GM19324 (cell line): ENCODE measurements around the gene SCN3B.

Experiments used
- ATAC-seq: cut with Tn5 transposase; IDR thresholded peaks from one replicate; pipeline ENCODE4 v1.9.1; 2021; ENCODE audit warnings: mild to moderate bottlenecking, moderate library complexity; ENCODE audit not compliant: unreplicated experiment, low FRiP score

The SCN3B gene

GRCh38 chr11:123654566-123655081, at the start of gene SCN3B:
Gene SCN3B, minus strand, starts transcription at chr11:123654624. Its CDS starts 823 bp downstream, at chr11:123653801.
- no peak for ATAC-seq

GRCh38 chr11:123702696-123703095, 48.3 kb upstream of the SCN3B start:
- ATAC-seq = no peak

GRCh38 chr11:123702139-123702538, 47.7 kb upstream of the SCN3B start:
- no peak for ATAC-seq

- ATAC-seq = no peak
These were observed 46.3 kb upstream of the SCN3B start for GRCh38 chr11:123700772-123701171.

- ATAC-seq = no peak
These were observed 44.2 kb upstream of the SCN3B start for GRCh38 chr11:123698546-123699127.

- ATAC-seq = no peak
These were observed 41.8 kb upstream of the SCN3B start for GRCh38 chr11:123696183-123696582.

- no peak for ATAC-seq
These were observed 40.8 kb upstream of the SCN3B start for GRCh38 chr11:123695231-123695630.

- ATAC-seq = no peak
These were observed 40.1 kb upstream of the SCN3B start for GRCh38 chr11:123694551-123694950.

- no peak for ATAC-seq
These were observed 38.5 kb upstream of the SCN3B start for GRCh38 chr11:123692961-123693360.

- ATAC-seq = no peak
These were observed 36.1 kb upstream of the SCN3B start for GRCh38 chr11:123690485-123690884.

- no peak for ATAC-seq
These were observed 30.2 kb upstream of the SCN3B start for GRCh38 chr11:123684601-123685000.

GRCh38 chr11:123683428-123684170, 29.2 kb upstream of the SCN3B start:
- no peak for ATAC-seq

GRCh38 chr11:123682696-123683410, 28.4 kb upstream of the SCN3B start:
- no peak for ATAC-seq

GRCh38 chr11:123681030-123681429, 26.6 kb upstream of the SCN3B start:
- no peak for ATAC-seq

GRCh38 chr11:123678246-123678645, 23.8 kb upstream of the SCN3B start:
- ATAC-seq = no peak

- ATAC-seq = no peak
These were observed 23.1 kb upstream of the SCN3B start for GRCh38 chr11:123677510-123677909.

- ATAC-seq = no peak
These were observed 19.9 kb upstream of the SCN3B start for GRCh38 chr11:123674297-123674696.

- no peak for ATAC-seq
These were observed 18.1 kb upstream of the SCN3B start for GRCh38 chr11:123672568-123672967.

- no peak for ATAC-seq
These were observed 17.1 kb upstream of the SCN3B start for GRCh38 chr11:123671534-123671933.

- no peak for ATAC-seq
These were observed 15.7 kb upstream of the SCN3B start for GRCh38 chr11:123670081-123670480.

GRCh38 chr11:123665306-123665705, 10.9 kb upstream of the SCN3B start:
- no peak for ATAC-seq
